ENCODE results near the gene REXO4.

DNA sequence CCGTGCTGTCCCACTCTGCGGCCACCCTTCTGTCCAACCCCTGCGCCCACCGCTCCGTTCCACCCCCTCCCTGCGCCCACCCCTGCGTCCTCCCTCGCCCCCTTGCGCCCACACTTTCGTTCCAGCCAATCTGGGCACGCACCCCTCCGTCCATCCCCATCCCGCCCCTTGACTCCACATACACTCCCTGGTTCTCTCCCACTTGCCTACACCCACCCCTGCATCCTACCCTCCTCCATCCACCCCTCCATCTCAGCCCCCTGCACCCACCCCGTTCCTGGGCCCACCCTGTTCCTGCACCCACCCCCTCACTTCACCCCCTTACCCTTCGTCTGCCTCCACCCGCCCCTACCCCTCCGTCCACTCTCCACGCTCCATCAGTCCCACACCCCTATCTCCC is 11.4 kb upstream of the REXO4 start:
- TF ChIP-seq, protein P1, sequence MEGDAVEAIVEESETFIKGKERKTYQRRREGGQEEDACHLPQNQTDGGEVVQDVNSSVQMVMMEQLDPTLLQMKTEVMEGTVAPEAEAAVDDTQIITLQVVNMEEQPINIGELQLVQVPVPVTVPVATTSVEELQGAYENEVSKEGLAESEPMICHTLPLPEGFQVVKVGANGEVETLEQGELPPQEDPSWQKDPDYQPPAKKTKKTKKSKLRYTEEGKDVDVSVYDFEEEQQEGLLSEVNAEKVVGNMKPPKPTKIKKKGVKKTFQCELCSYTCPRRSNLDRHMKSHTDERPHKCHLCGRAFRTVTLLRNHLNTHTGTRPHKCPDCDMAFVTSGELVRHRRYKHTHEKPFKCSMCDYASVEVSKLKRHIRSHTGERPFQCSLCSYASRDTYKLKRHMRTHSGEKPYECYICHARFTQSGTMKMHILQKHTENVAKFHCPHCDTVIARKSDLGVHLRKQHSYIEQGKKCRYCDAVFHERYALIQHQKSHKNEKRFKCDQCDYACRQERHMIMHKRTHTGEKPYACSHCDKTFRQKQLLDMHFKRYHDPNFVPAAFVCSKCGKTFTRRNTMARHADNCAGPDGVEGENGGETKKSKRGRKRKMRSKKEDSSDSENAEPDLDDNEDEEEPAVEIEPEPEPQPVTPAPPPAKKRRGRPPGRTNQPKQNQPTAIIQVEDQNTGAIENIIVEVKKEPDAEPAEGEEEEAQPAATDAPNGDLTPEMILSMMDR (IDR thresholded peaks at IDR 0.05), result no peak
- TF ChIP-seq POLR2A (IDR thresholded peaks at IDR 0.05), result no peak

All from esophagus squamous epithelium (tissue), 4 donors.